HepG2 (cell line): ENCODE data around the gene ARHGAP12. TPM values are rescaled to one million over a fixed set of nuclear protein-coding genes. Genes with fewer than 3 reads are reported as not detected.
A peak's percentile ranks its signal among the peaks of the same experiment; 100 is the strongest.

Experiments
- ERF ChIP-seq: IDR thresholded peaks from 2 replicates; pipeline ENCODE4 v1.6.1; 2018; ENCODE audit warnings: missing biosample characterization, missing genetic modification reagents
- FOXJ3 ChIP-seq: sonication (generic); formaldehyde crosslinking; IDR thresholded peaks from 2 replicates; pipeline ENCODE4 v1.4.0; 2020; ENCODE audit warnings: missing genetic modification reagents, mild to moderate bottlenecking, borderline replicate concordance
- FOXP1 ChIP-seq, 2 experiments: fragments of 450-650 bp in 1 of 2; IDR thresholded peaks; 2 replicates each; pipeline ENCODE4 v1.6.1; 2017 to 2018; ENCODE audit warnings: antibody characterized with exemption in 1 of 2
- KAT7 ChIP-seq: IDR thresholded peaks from 2 replicates; pipeline ENCODE4 v1.6.1; 2018; ENCODE audit warnings: borderline replicate concordance, missing compliant biosample characterization
- KDM5A ChIP-seq: fragments of 200-600 bp; sonication (generic); IDR thresholded peaks from 2 replicates; pipeline ENCODE4 v1.7.0; 2018; ENCODE audit warnings: antibody characterized with exemption, mild to moderate bottlenecking, low read length, borderline replicate concordance
- MIER3 ChIP-seq: IDR thresholded peaks from 2 replicates; pipeline ENCODE4 v1.6.1; 2016; ENCODE audit warnings: missing compliant biosample characterization, borderline replicate concordance
- NFE2 ChIP-seq: sonication (generic); formaldehyde crosslinking; IDR thresholded peaks from 2 replicates; pipeline ENCODE4 v1.4.0; 2020; ENCODE audit warnings: missing genetic modification reagents
- NR1H2 ChIP-seq: sonication (generic); formaldehyde crosslinking; IDR thresholded peaks from 2 replicates; pipeline ENCODE4 v1.8.1; 2022; ENCODE audit warnings: low read depth, missing genetic modification reagents, borderline replicate concordance
- PAX8 ChIP-seq: sonication (generic); formaldehyde crosslinking; IDR thresholded peaks from 2 replicates; pipeline ENCODE4 v1.8.0; 2022; ENCODE audit warnings: mild to moderate bottlenecking, missing genetic modification reagents, borderline replicate concordance
- RBFOX2 ChIP-seq: fragments of 200-400 bp; formaldehyde crosslinking; IDR thresholded peaks from 2 replicates; pipeline ENCODE4 v1.6.1; 2017; ENCODE audit warnings: low read depth, mild to moderate bottlenecking, low read length
- TMF1 ChIP-seq: sonication (generic); formaldehyde crosslinking; IDR thresholded peaks from 2 replicates; pipeline ENCODE4 v1.8.1; 2022; ENCODE audit warnings: low read depth, missing genetic modification reagents
- WIZ ChIP-seq: sonication (generic); formaldehyde crosslinking; IDR thresholded peaks from 2 replicates; pipeline ENCODE4 v1.5.1; 2020; ENCODE audit warnings: mild to moderate bottlenecking, missing genetic modification reagents
- ZFP36L2 ChIP-seq: sonication (generic); formaldehyde crosslinking; IDR thresholded peaks from 2 replicates; pipeline ENCODE4 v1.4.0; 2020; ENCODE audit warnings: missing genetic modification reagents
- ZKSCAN1 ChIP-seq: fragments of 150-350 bp; IDR thresholded peaks from 2 replicates; pipeline ENCODE4 v1.6.1; 2014; ENCODE audit warnings: low read length
- ZNF329 ChIP-seq: sonication (generic); formaldehyde crosslinking; IDR thresholded peaks from 2 replicates; pipeline ENCODE4 v1.9.0; 2021; ENCODE audit warnings: low read depth, mild to moderate bottlenecking, missing genetic modification reagents
- ZNF335 ChIP-seq: sonication (generic); formaldehyde crosslinking; IDR thresholded peaks from 2 replicates; pipeline ENCODE4 v1.4.0; 2020; ENCODE audit warnings: missing genetic modification reagents
- polyA plus RNA-seq, 8 experiments: library from polyadenylated mRNA; depleted of rRNA in 3 of 8; stranded (reverse) in 7 of 8; unstranded in 1 of 8; fragments of >200 nt; fragmentation: Illumina TruSeq in 4 of 8; extraction: Trizol in 4 of 8; gene quantifications; 2 replicates each; pipeline versions ENCODE4 v1.2.1 to v1.2.3, GENCODE V29; 2011 to 2016; ENCODE audit warnings: low read depth in 4 of 8, missing spikeins in 1 of 8, mixed read lengths in 1 of 8; ENCODE audit not compliant: insufficient read depth in 1 of 8
- total RNA-seq, 5 experiments: library from RNA; depleted of rRNA; stranded (reverse); fragments of >200 nt; fragmentation: Illumina TruSeq; extraction: Trizol; gene quantifications; 2 replicates each; pipeline ENCODE4 v1.2.3, GENCODE V29; 2016; ENCODE audit warnings: low read depth in 1 of 5
- TF ChIP-seq, protein P1 (sequence below): sonication (generic); formaldehyde crosslinking; IDR thresholded peaks from 2 replicates; pipeline ENCODE4 v1.4.0; 2020; ENCODE audit warnings: low read depth, missing genetic modification reagents
- TF ChIP-seq, protein P2 (sequence below): sonication (generic); formaldehyde crosslinking; IDR thresholded peaks from 2 replicates; pipeline ENCODE4 v1.9.0; 2021; ENCODE audit warnings: missing genetic modification reagents, borderline replicate concordance
- TF ChIP-seq, protein P3 (sequence below): IDR thresholded peaks from 2 replicates; pipeline ENCODE4 v1.6.1; 2016; ENCODE audit warnings: missing biosample characterization, missing genetic modification reagents, low read depth
- TF ChIP-seq, protein P4 (sequence below): sonication (generic); formaldehyde crosslinking; IDR thresholded peaks from 2 replicates; pipeline ENCODE4 v1.4.0; 2020; ENCODE audit warnings: missing genetic modification reagents

The ARHGAP12 gene
- total and polyA plus RNA-seq, 2 of the 13 experiments (the other 11 are each of a cell fraction or from before 2014, with no cell fraction given), result 25.0 to 54.6 TPM

DNA sequence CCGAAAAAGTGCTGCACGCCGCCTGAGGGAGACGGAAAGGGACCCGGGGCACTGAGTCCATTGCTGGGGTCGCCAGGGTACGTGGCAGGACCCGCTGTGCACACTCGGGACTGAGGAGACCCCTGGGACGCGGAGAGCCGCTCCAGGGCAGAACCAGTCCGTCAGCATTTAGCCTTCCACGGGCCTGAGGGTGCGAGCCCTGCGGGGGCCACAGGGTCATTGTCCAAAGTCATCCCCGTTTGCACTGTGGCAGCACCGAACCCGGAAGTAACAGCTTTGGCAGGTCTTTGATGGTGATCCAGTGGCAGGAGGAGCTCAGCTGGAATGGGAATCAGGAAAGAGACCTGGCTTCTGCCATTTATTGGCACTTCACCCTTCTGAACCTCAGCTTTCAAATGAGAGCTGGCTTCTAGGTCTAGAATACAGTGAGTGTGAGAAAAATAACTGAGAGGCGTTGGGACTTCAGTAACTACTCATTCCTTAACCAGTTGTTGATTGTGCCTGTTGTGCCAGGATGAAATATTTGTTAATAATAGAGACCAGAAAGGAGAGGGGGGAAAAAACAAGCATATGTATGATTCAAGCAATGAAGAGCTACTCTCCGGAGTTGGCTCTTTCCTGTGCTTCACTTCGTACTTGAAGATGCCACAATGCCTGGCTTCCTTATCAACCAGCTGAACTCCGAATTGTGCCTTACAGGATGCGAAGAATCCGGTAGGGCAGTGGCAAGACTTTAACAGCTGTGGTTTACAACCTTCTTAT lies 811 bp upstream of the ARHGAP12 start (continued):
- peak; percentile 18; the same call in 1 of the 2 replicates for TF ChIP-seq RBFOX2
- TF ChIP-seq ZKSCAN1, result no peak
- 0 out of 2 replicates have a peak, but pooled peaks have one; percentile 15 for TF ChIP-seq PAX8 (CRISPR knock-in tag)
- no peak for TF ChIP-seq KDM5A
- no peak for TF ChIP-seq FOXJ3
- TF ChIP-seq NR1H2 (CRISPR knock-in tag), result no peak
- TF ChIP-seq NFE2 (CRISPR knock-in tag), result no peak
- no peak for TF ChIP-seq MIER3 (CRISPR knock-in tag)
- TF ChIP-seq ERF (CRISPR knock-in tag), result no peak
- TF ChIP-seq TMF1 (CRISPR knock-in tag), result no peak
- no peak for TF ChIP-seq FOXP1 (IDR thresholded peaks at IDR 0.05)
- TF ChIP-seq FOXP1 (CRISPR knock-in tag; IDR thresholded peaks at IDR 0.05), result no peak
- TF ChIP-seq, protein P1, sequence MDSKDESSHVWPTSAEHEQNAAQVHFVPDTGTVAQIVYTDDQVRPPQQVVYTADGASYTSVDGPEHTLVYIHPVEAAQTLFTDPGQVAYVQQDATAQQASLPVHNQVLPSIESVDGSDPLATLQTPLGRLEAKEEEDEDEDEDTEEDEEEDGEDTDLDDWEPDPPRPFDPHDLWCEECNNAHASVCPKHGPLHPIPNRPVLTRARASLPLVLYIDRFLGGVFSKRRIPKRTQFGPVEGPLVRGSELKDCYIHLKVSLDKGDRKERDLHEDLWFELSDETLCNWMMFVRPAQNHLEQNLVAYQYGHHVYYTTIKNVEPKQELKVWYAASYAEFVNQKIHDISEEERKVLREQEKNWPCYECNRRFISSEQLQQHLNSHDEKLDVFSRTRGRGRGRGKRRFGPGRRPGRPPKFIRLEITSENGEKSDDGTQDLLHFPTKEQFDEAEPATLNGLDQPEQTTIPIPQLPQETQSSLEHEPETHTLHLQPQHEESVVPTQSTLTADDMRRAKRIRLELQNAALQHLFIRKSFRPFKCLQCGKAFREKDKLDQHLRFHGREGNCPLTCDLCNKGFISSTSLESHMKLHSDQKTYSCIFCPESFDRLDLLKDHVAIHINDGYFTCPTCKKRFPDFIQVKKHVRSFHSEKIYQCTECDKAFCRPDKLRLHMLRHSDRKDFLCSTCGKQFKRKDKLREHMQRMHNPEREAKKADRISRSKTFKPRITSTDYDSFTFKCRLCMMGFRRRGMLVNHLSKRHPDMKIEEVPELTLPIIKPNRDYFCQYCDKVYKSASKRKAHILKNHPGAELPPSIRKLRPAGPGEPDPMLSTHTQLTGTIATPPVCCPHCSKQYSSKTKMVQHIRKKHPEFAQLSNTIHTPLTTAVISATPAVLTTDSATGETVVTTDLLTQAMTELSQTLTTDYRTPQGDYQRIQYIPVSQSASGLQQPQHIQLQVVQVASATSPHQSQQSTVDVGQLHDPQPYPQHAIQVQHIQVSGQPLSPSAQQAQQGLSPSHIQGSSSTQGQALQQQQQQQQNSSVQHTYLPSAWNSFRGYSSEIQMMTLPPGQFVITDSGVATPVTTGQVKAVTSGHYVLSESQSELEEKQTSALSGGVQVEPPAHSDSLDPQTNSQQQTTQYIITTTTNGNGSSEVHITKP (CRISPR knock-in tag), result no peak
- TF ChIP-seq, protein P2, sequence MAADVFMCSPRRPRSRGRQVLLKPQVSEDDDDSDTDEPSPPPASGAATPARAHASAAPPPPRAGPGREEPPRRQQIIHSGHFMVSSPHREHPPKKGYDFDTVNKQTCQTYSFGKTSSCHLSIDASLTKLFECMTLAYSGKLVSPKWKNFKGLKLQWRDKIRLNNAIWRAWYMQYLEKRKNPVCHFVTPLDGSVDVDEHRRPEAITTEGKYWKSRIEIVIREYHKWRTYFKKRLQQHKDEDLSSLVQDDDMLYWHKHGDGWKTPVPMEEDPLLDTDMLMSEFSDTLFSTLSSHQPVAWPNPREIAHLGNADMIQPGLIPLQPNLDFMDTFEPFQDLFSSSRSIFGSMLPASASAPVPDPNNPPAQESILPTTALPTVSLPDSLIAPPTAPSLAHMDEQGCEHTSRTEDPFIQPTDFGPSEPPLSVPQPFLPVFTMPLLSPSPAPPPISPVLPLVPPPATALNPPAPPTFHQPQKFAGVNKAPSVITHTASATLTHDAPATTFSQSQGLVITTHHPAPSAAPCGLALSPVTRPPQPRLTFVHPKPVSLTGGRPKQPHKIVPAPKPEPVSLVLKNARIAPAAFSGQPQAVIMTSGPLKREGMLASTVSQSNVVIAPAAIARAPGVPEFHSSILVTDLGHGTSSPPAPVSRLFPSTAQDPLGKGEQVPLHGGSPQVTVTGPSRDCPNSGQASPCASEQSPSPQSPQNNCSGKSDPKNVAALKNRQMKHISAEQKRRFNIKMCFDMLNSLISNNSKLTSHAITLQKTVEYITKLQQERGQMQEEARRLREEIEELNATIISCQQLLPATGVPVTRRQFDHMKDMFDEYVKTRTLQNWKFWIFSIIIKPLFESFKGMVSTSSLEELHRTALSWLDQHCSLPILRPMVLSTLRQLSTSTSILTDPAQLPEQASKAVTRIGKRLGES (CRISPR knock-in tag), result no peak
- TF ChIP-seq WIZ, result no peak
- TF ChIP-seq ZNF335, result no peak
- TF ChIP-seq, protein P3, sequence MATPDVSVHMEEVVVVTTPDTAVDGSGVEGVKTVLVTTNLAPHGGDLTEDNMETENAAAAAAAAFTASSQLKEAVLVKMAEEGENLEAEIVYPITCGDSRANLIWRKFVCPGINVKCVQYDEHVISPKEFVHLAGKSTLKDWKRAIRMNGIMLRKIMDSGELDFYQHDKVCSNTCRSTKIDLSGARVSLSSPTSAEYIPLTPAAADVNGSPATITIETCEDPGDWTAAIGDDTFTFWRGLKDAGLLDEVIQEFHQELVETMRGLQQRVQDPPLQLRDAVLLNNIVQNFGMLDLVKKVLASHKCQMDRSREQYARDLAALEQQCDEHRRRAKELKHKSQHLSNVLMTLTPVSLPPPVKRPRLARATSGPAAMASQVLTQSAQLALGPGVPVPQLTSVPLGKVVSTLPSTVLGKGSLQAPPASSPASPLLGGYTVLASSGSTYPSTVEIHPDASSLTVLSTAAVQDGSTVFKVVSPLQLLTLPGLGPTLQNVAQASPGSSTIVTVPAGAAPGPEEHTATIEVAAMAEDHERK (CRISPR knock-in tag), result no peak
- TF ChIP-seq, protein P4, sequence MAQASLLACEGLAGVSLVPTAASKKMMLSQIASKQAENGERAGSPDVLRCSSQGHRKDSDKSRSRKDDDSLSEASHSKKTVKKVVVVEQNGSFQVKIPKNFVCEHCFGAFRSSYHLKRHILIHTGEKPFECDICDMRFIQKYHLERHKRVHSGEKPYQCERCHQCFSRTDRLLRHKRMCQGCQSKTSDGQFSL (CRISPR knock-in tag), result no peak
- no peak for TF ChIP-seq ZFP36L2
- TF ChIP-seq KAT7 (CRISPR knock-in tag), result no peak
- no peak for TF ChIP-seq ZNF329 (CRISPR knock-in tag)
